Measurements from ENCODE around the gene OSBPL3.

The OSBPL3 gene

DNA sequence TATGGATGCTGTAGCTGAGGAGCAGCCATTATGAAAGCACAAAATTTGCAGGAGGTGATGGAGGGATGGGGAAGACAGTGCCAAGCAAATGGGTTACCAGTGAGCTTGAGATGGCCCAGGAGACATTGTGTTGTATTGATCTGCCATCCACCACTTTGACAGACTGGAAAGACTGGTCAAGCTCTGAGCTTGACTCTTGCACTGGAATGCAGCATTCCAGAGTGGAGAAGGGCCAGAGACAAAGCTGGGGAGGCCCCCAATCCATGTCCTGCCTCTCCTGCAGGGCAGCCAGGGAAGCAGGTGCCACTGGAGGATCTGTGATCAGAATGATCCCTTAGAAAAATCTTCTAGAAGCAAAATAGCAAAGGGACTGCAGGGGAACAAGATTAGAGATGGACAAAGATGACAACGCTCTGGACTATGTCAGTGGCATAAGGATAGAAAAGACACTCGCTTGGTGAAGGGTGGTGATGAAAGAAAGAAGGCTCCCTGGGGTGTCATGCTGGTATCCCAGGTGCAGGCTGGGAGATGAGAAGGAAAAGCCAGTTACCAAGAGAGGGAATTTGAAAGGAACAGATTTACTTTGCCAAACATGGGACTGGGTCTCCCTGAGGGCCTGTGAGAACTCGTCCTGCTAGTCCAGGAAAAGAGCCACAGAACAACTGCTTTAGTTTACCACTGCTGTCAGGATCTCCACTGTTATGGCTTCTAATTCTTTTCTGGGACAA is 227.7 kb downstream of the OSBPL3 start:
- no peak for DNase-seq

- no peak for DNase-seq
Observed at GRCh38 chr7:24751484-24751883, 228.5 kb downstream of the OSBPL3 start.

GRCh38 chr7:24750441-24751055 is 229.4 kb downstream of the OSBPL3 start:
- DNase-seq, result no peak

GRCh38 chr7:24748521-24748920 is 231.5 kb downstream of the OSBPL3 start:
- no peak for DNase-seq
